GM23338 (cell line): ENCODE data around the gene RABGAP1L. TPM values are rescaled to one million over a fixed set of nuclear protein-coding genes. Genes with fewer than 3 reads are reported as not detected.

Source experiments
- ATAC-seq: fragments of 200-7000 bp; cut with Tn5 transposase; 3 replicates; pipeline ENCODE4 v1.9.1; 2020
- DNase-seq: peaks from one replicate; pipeline ENCODE4 v3.0.0-alpha.2; 2015; ENCODE audit warnings: low spot score
- H2AFZ ChIP-seq: fragments of 200-600 bp; sonication (generic); 2 replicates; pipeline ENCODE4 v1.8.0; 2016; ENCODE audit warnings: antibody characterized with exemption, mild to moderate bottlenecking, moderate library complexity
- H3F3A ChIP-seq: fragments of 200-600 bp; sonication (generic); replicated peaks from 2 replicates; pipeline ENCODE4 v1.8.0; 2017; ENCODE audit warnings: antibody characterized with exemption, mixed run types, low read depth
- H3K27ac ChIP-seq: fragments of 200-600 bp; sonication (generic); 2 replicates; pipeline ENCODE4 v1.6.1; 2016; ENCODE audit warnings: low read depth
- H3K27me3 ChIP-seq: fragments of 200-600 bp; sonication (generic); 2 replicates; pipeline ENCODE4 v1.8.0; 2016; ENCODE audit warnings: mild to moderate bottlenecking, mixed run types, moderate library complexity; ENCODE audit not compliant: insufficient read depth
- H3K36me3 ChIP-seq: fragments of 200-600 bp; sonication (generic); 2 replicates; pipeline ENCODE4 v1.8.0; 2016; ENCODE audit warnings: mild to moderate bottlenecking; ENCODE audit not compliant: insufficient read depth
- H3K4me1 ChIP-seq: fragments of 200-600 bp; sonication (generic); 2 replicates; pipeline ENCODE4 v1.8.0; 2016; ENCODE audit warnings: mild to moderate bottlenecking, moderate library complexity; ENCODE audit not compliant: insufficient read depth
- H3K4me2 ChIP-seq: fragments of 200-600 bp; sonication (generic); 2 replicates; pipeline ENCODE4 v1.7.1; 2017; ENCODE audit warnings: mixed run types
- H3K4me3 ChIP-seq: fragments of 200-600 bp; sonication (generic); 2 replicates; pipeline ENCODE4 v1.6.1; 2016; ENCODE audit warnings: mixed run types
- H3K79me2 ChIP-seq: fragments of 200-600 bp; sonication (generic); replicated peaks from 2 replicates; pipeline ENCODE4 v1.8.0; 2017; ENCODE audit warnings: mild to moderate bottlenecking; ENCODE audit not compliant: insufficient read depth
- H3K9me2 ChIP-seq: fragments of 200-600 bp; sonication (generic); 2 replicates; pipeline ENCODE4 v1.8.0; 2017; ENCODE audit not compliant: insufficient read depth
- H4K20me1 ChIP-seq: fragments of 200-600 bp; sonication (generic); replicated peaks from 2 replicates; pipeline ENCODE4 v1.8.0; 2017; ENCODE audit warnings: mild to moderate bottlenecking; ENCODE audit not compliant: insufficient read depth
- H3K27ac Mint-ChIP-seq: 2 replicates; pipeline ENCODE4 v1.8.0; 2020; ENCODE audit warnings: inconsistent platforms, mild to moderate bottlenecking, moderate library complexity, mixed read lengths
- H3K27me3 Mint-ChIP-seq: 3 replicates; pipeline ENCODE4 v1.8.0; 2022; ENCODE audit warnings: low read depth, mild to moderate bottlenecking, moderate library complexity, mixed read lengths, inconsistent platforms; ENCODE audit not compliant: insufficient read depth, poor library complexity
- H3K36me3 Mint-ChIP-seq: 3 replicates; pipeline ENCODE4 v1.8.0; 2021; ENCODE audit warnings: low read depth, mild to moderate bottlenecking, inconsistent platforms, moderate library complexity, mixed read lengths
- H3K4me1 Mint-ChIP-seq: 3 replicates; pipeline ENCODE4 v1.8.0; 2020; ENCODE audit warnings: mild to moderate bottlenecking, inconsistent platforms, mixed read lengths
- H3K4me3 Mint-ChIP-seq: 3 replicates; pipeline ENCODE4 v1.8.0; 2021; ENCODE audit warnings: moderate library complexity, mild to moderate bottlenecking, inconsistent platforms, mixed read lengths
- H3K9me3 Mint-ChIP-seq: 3 replicates; pipeline ENCODE4 v1.8.0; 2020; ENCODE audit warnings: moderate library complexity, mild to moderate bottlenecking, inconsistent platforms, mixed read lengths
- CREB1 ChIP-seq: fragments of 250-450 bp; sonication (Bioruptor Pico); IDR thresholded peaks from 2 replicates; pipeline ENCODE4 v1.5.0; 2020; ENCODE audit warnings: low read depth, mild to moderate bottlenecking, moderate library complexity
- JUNB ChIP-seq: IDR thresholded peaks from one replicate; pipeline ENCODE4 v1.6.1; 2016; ENCODE audit warnings: antibody characterized with exemption; ENCODE audit not compliant: unreplicated experiment
- POLR2AphosphoS5 ChIP-seq: IDR thresholded peaks from 2 replicates; pipeline ENCODE4 v1.6.1; 2016; ENCODE audit warnings: antibody characterized with exemption, low read depth
- STAT1 ChIP-seq: IDR thresholded peaks from one replicate; pipeline ENCODE4 v1.6.1; 2016; ENCODE audit warnings: antibody characterized with exemption; ENCODE audit not compliant: unreplicated experiment
- ZNF331 ChIP-seq: fragments of 250-450 bp; sonication (Bioruptor Pico); IDR thresholded peaks from 2 replicates; pipeline ENCODE4 v1.5.0; 2020; ENCODE audit warnings: low read depth, mild to moderate bottlenecking, moderate library complexity
- polyA plus RNA-seq: library from polyadenylated mRNA; unstranded; fragments of >200 nt; fragmentation: Nextera tagmentation; extraction: Ambion mirVana; gene quantifications from 2 replicates; pipeline ENCODE4 v1.2.1, GENCODE V29; 2016
- total RNA-seq: library from RNA; depleted of rRNA; stranded (reverse); fragments of >200 nt; shearing (Covaris generic); gene quantifications from 2 replicates; pipeline ENCODE4 v1.2.3, GENCODE V29; 2014
- TF ChIP-seq, protein P1 (sequence below): fragments of 250-450 bp; sonication (Bioruptor Pico); IDR thresholded peaks from 2 replicates; pipeline ENCODE4 v1.5.0; 2020; ENCODE audit warnings: mild to moderate bottlenecking, moderate library complexity
- TF ChIP-seq, protein P2 (sequence below): IDR thresholded peaks from one replicate; pipeline ENCODE4 v1.6.1; 2018; ENCODE audit warnings: antibody characterized with exemption; ENCODE audit not compliant: unreplicated experiment
- TF ChIP-seq, protein P3 (sequence below): IDR thresholded peaks from 2 replicates; pipeline ENCODE4 v1.6.1; 2016; ENCODE audit warnings: antibody characterized with exemption

RABGAP1L gene
- total and polyA plus RNA-seq, 2 experiments from 2014 or later: 83.2 to 136 TPM

- TF ChIP-seq, protein P1, sequence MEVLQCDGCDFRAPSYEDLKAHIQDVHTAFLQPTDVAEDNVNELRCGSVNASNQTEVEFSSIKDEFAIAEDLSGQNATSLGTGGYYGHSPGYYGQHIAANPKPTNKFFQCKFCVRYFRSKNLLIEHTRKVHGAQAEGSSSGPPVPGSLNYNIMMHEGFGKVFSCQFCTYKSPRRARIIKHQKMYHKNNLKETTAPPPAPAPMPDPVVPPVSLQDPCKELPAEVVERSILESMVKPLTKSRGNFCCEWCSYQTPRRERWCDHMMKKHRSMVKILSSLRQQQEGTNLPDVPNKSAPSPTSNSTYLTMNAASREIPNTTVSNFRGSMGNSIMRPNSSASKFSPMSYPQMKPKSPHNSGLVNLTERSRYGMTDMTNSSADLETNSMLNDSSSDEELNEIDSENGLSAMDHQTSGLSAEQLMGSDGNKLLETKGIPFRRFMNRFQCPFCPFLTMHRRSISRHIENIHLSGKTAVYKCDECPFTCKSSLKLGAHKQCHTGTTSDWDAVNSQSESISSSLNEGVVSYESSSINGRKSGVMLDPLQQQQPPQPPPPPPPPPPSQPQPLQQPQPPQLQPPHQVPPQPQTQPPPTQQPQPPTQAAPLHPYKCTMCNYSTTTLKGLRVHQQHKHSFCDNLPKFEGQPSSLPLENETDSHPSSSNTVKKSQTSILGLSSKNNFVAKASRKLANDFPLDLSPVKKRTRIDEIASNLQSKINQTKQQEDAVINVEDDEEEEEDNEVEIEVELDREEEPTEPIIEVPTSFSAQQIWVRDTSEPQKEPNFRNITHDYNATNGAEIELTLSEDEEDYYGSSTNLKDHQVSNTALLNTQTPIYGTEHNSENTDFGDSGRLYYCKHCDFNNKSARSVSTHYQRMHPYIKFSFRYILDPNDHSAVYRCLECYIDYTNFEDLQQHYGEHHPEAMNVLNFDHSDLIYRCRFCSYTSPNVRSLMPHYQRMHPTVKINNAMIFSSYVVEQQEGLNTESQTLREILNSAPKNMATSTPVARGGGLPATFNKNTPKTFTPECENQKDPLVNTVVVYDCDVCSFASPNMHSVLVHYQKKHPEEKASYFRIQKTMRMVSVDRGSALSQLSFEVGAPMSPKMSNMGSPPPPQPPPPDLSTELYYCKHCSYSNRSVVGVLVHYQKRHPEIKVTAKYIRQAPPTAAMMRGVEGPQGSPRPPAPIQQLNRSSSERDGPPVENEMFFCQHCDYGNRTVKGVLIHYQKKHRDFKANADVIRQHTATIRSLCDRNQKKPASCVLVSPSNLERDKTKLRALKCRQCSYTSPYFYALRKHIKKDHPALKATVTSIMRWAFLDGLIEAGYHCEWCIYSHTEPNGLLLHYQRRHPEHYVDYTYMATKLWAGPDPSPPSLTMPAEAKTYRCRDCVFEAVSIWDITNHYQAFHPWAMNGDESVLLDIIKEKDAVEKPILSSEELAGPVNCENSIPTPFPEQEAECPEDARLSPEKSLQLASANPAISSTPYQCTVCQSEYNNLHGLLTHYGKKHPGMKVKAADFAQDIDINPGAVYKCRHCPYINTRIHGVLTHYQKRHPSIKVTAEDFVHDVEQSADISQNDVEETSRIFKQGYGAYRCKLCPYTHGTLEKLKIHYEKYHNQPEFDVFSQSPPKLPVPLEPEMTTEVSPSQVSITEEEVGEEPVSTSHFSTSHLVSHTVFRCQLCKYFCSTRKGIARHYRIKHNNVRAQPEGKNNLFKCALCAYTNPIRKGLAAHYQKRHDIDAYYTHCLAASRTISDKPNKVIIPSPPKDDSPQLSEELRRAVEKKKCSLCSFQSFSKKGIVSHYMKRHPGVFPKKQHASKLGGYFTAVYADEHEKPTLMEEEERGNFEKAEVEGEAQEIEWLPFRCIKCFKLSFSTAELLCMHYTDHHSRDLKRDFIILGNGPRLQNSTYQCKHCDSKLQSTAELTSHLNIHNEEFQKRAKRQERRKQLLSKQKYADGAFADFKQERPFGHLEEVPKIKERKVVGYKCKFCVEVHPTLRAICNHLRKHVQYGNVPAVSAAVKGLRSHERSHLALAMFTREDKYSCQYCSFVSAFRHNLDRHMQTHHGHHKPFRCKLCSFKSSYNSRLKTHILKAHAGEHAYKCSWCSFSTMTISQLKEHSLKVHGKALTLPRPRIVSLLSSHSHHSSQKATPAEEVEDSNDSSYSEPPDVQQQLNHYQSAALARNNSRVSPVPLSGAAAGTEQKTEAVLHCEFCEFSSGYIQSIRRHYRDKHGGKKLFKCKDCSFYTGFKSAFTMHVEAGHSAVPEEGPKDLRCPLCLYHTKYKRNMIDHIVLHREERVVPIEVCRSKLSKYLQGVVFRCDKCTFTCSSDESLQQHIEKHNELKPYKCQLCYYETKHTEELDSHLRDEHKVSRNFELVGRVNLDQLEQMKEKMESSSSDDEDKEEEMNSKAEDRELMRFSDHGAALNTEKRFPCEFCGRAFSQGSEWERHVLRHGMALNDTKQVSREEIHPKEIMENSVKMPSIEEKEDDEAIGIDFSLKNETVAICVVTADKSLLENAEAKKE (CRISPR knock-in tag): no peak
- TF ChIP-seq JUNB: no peak
Measured at GRCh38 chr1:174971902-174972301, 812.6 kb downstream of the RABGAP1L start (continued).

GRCh38 chr1:174974711-174975119 is 815.4 kb downstream of the RABGAP1L start:
- Histone ChIP-seq H3K36me3 (peaks cover 75% of the 10 kb centered on the region), H3K9me2 (no peaks in the 10 kb centered on the region), H4K20me1 (peaks cover 8% of the 10 kb centered on the region), H3K27ac (no peak overlapping the region), H3F3A (peaks cover 12% of the 10 kb centered on the region), H3K79me2 (peaks cover 10% of the 10 kb centered on the region; the same call in 1 of the 2 replicates), H2AFZ (no peak overlapping the region), H3K4me2 (no peak overlapping the region), H3K4me3 (no peak overlapping the region), H3K27me3 (no peaks in the 10 kb centered on the region), H3K4me1 (no peaks in the 10 kb centered on the region)
- Mint-ChIP-seq H3K27me3 (no peaks in the 10 kb centered on the region), H3K4me3 (no peak overlapping the region), H3K4me1 (no peaks in the 10 kb centered on the region), H3K36me3 (peaks cover 73% of the 10 kb centered on the region), H3K27ac (no peak overlapping the region), H3K9me3 (no peaks in the 10 kb centered on the region)
- DNase-seq (no peak), ATAC-seq (no peak)
- TF ChIP-seq POLR2AphosphoS5: no peak
- no peak for TF ChIP-seq STAT1
- TF ChIP-seq, protein P2, sequence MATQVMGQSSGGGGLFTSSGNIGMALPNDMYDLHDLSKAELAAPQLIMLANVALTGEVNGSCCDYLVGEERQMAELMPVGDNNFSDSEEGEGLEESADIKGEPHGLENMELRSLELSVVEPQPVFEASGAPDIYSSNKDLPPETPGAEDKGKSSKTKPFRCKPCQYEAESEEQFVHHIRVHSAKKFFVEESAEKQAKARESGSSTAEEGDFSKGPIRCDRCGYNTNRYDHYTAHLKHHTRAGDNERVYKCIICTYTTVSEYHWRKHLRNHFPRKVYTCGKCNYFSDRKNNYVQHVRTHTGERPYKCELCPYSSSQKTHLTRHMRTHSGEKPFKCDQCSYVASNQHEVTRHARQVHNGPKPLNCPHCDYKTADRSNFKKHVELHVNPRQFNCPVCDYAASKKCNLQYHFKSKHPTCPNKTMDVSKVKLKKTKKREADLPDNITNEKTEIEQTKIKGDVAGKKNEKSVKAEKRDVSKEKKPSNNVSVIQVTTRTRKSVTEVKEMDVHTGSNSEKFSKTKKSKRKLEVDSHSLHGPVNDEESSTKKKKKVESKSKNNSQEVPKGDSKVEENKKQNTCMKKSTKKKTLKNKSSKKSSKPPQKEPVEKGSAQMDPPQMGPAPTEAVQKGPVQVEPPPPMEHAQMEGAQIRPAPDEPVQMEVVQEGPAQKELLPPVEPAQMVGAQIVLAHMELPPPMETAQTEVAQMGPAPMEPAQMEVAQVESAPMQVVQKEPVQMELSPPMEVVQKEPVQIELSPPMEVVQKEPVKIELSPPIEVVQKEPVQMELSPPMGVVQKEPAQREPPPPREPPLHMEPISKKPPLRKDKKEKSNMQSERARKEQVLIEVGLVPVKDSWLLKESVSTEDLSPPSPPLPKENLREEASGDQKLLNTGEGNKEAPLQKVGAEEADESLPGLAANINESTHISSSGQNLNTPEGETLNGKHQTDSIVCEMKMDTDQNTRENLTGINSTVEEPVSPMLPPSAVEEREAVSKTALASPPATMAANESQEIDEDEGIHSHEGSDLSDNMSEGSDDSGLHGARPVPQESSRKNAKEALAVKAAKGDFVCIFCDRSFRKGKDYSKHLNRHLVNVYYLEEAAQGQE: no peak
- TF ChIP-seq, protein P3, sequence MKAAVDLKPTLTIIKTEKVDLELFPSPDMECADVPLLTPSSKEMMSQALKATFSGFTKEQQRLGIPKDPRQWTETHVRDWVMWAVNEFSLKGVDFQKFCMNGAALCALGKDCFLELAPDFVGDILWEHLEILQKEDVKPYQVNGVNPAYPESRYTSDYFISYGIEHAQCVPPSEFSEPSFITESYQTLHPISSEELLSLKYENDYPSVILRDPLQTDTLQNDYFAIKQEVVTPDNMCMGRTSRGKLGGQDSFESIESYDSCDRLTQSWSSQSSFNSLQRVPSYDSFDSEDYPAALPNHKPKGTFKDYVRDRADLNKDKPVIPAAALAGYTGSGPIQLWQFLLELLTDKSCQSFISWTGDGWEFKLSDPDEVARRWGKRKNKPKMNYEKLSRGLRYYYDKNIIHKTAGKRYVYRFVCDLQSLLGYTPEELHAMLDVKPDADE: no peak
- TF ChIP-seq CREB1: no peak
- TF ChIP-seq ZNF331 (CRISPR knock-in tag): no peak
